ENCODE data around the gene GJD3.

DNA sequence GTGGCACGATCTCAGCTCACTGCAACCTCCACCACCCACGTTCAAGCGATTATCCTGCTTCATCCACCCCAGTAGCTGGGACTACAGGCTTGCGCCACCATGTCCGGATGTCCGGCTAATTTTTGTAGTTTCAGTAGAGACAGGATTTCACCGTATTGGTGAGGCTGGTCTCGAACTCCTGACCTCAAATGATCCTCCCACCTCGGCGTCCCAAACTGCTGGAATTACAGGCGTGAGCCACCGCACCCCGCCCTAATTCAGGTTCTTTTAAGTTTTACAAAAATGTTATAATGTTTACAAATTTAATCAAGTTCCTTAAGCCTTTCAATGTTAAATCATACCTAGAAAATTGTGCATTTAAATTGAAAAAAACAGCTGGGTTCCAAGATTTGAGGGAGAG is 13.3 kb upstream of the GJD3 start:
- TF ChIP-seq, protein P1, sequence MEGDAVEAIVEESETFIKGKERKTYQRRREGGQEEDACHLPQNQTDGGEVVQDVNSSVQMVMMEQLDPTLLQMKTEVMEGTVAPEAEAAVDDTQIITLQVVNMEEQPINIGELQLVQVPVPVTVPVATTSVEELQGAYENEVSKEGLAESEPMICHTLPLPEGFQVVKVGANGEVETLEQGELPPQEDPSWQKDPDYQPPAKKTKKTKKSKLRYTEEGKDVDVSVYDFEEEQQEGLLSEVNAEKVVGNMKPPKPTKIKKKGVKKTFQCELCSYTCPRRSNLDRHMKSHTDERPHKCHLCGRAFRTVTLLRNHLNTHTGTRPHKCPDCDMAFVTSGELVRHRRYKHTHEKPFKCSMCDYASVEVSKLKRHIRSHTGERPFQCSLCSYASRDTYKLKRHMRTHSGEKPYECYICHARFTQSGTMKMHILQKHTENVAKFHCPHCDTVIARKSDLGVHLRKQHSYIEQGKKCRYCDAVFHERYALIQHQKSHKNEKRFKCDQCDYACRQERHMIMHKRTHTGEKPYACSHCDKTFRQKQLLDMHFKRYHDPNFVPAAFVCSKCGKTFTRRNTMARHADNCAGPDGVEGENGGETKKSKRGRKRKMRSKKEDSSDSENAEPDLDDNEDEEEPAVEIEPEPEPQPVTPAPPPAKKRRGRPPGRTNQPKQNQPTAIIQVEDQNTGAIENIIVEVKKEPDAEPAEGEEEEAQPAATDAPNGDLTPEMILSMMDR (IDR thresholded peaks at IDR 0.05): no peak
- TF ChIP-seq POLR2A (IDR thresholded peaks at IDR 0.05): no peak
